ENCODE results near the gene PRKCE.

DNA sequence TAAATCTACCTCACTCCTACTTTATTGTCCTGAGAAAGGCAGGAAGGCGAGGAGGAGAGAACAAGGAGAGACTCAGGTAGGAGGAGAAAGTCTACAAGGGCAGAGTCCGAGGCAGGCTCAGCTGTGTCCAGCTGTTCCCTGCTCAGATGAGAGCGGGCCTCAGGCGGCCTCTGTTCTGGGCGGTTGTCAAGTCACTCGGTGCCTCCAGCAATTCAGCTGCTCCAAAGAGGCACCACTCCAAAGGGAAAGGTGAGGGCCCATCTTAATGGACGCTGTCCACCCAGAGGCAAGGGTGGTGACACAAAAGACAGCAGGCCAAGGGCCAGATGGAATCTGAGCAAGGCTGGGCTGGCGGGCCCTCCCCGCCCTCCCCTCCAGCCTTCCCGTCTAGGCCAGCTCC is 544.3 kb downstream of the PRKCE start:
- no peak for TF ChIP-seq CTCF (IDR thresholded peaks at IDR 0.05; ENCODE audit: low read depth, low read length, missing input control)
- TF ChIP-seq, protein P1, sequence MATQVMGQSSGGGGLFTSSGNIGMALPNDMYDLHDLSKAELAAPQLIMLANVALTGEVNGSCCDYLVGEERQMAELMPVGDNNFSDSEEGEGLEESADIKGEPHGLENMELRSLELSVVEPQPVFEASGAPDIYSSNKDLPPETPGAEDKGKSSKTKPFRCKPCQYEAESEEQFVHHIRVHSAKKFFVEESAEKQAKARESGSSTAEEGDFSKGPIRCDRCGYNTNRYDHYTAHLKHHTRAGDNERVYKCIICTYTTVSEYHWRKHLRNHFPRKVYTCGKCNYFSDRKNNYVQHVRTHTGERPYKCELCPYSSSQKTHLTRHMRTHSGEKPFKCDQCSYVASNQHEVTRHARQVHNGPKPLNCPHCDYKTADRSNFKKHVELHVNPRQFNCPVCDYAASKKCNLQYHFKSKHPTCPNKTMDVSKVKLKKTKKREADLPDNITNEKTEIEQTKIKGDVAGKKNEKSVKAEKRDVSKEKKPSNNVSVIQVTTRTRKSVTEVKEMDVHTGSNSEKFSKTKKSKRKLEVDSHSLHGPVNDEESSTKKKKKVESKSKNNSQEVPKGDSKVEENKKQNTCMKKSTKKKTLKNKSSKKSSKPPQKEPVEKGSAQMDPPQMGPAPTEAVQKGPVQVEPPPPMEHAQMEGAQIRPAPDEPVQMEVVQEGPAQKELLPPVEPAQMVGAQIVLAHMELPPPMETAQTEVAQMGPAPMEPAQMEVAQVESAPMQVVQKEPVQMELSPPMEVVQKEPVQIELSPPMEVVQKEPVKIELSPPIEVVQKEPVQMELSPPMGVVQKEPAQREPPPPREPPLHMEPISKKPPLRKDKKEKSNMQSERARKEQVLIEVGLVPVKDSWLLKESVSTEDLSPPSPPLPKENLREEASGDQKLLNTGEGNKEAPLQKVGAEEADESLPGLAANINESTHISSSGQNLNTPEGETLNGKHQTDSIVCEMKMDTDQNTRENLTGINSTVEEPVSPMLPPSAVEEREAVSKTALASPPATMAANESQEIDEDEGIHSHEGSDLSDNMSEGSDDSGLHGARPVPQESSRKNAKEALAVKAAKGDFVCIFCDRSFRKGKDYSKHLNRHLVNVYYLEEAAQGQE (IDR thresholded peaks at IDR 0.05), result no peak
- TF ChIP-seq FOXA1 (IDR thresholded peaks at IDR 0.05), result no peak

All from liver (tissue), 2 donors.